HEK293T (cell line): ENCODE measurements around the gene RFTN2.

Source experiments
- CTBP1 ChIP-seq: fragments of 450-650 bp; IDR thresholded peaks from 2 replicates; pipeline ENCODE4 v1.6.1; 2016; ENCODE audit warnings: borderline replicate concordance
- FOXM1 ChIP-seq: fragments of 450-650 bp; IDR thresholded peaks from 2 replicates; pipeline ENCODE4 v1.6.1; 2017; ENCODE audit warnings: mild to moderate bottlenecking, borderline replicate concordance
- PKNOX1 ChIP-seq: fragments of 450-650 bp; IDR thresholded peaks from 2 replicates; pipeline ENCODE4 v1.6.1; 2016
- SUZ12 ChIP-seq: fragments of 450-650 bp; IDR thresholded peaks from 2 replicates; pipeline ENCODE4 v1.6.1; 2016; ENCODE audit warnings: mild to moderate bottlenecking

- TF ChIP-seq FOXM1 (no peak), SUZ12 (no peak), CTBP1 (no peak), PKNOX1 (no peak)
These were observed 99.4 kb downstream of the RFTN2 start for GRCh38 chr2:197575987-197576386.
